ENCODE measurements around the gene ZNF628. TPM values are rescaled to one million over a fixed set of nuclear protein-coding genes. Genes with fewer than 3 reads are reported as not detected.

ZNF628 gene
- total RNA-seq, 1 donor from 2014 or later = 10.1 TPM

DNA sequence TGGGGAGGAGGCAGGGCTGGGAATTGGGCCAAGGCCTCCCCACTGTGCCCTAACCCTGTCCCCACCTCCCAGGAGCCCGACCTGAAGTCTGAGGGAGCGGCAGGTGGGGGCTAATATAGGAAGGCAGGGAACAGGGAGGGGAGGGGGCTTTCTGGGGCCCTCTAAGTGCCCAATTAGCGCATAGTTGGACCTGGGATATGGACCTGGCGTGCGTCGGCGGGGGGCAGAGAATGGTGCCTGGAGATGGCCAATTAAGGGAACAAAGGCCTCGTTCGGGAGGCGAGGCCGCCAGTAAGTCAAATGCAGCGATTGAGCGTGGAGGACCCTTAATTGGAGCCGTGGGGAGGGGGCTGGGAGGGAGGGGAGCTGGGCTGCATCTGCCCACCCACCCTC is 11.8 kb upstream of the ZNF628 start, which contains the start of gene C19orf85:
C19orf85 (minus strand) TSS at position 90 of the 393 bp plus-strand sequence. CDS start 197 bp downstream, outside the sequence.
- DNase-seq (ENCODE audit: extremely low read depth, low read depth, low spot score) = no peak

DNA sequence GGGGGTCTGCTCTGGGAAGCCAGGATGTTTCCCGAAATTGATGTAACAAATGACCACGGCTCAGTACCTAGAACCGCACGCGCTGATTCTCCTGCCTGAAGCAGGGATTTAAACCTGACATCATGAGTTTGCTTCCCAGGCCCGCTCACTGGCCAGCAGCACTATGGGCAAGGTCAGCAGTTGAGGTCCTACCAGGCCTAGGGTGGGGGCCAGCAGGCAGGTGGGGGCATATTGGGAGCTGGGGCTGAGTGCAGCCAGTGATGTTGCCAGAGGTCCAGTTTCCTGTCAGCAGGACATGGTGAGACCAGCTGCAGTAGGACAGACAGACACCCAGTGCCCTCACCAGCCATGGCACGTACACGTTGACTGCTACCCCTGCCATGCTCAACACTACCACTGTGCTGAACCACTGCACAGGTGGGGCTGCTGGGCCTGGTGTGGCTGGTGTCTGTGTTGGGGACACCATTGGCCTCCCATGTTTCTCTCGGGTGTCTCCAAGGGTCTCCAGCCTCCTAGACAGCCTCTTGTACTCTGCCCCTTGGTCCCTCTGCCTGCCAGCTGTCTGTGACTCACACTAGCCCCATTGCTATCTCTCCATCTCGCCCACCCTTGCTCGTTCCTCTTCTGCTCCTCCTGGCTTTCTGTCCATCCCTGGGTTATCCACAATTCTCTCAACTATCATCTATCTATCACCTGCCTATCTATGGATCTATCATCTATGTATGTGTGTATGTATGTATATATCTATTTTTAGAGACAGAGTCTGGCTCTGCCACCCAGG is 10.8 kb upstream of the ZNF628 start:
- DNase-seq (ENCODE audit: extremely low read depth, low read depth, low spot score) = no peak

DNA sequence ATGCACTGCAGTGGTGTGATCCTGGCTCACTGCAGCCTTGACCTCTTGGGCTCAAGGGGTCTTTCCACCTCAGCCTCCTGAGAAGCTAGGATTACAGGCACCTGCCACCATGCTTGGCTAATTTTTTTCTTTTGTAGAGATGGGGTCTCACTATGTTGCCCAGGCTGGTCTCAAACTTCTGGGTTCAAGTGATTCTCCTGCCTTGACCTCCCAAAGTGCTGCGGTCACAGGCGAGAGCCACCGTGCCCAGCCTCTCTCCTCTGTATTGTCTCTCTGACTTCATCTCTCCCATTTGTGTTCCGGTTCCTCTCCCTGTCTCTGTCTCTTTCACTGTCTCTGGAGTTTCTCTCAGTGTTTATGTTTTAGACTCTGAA is 10.2 kb upstream of the ZNF628 start:
- DNase-seq (ENCODE audit: extremely low read depth, low read depth, low spot score) = no peak

DNA sequence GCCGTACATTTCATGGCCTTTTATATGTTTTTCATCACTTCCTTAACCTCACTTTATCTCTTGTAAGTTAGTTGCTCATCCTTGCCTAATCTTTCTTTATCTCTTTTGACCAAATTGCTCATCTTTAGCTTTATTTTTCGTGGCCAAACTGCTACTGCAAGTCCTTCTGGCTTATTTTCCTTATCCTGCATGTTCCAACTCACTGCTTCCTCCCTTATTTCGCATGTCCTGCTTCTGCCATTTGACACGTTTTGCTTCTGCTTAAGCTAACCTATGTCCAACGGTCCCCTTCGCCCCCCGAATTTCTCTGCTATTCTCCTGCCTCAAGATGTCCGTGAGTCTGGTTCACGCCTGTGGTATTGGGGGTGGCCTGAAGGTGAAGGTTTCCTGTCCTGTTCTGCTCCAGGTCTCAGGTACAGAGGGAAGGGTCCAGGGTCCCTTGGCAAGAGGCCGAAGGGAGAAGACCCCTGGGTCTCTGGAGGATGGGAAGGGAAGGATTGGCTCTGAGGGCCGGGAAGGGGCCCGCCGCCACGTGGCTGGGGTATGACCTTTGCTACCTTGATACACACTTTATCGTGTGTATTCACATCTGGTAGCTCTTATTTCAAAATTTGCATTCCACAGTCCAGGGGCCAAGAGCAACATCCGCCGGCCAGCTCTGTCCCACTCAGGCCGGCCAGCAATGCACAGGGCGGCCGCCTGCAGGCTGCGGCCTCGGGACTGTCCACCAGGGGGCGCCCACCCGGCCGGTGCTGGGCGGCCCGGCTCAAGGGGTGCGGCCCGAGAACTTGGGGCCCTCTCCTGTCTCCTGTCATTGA is 9.0 kb upstream of the ZNF628 start:
- no peak for DNase-seq (ENCODE audit: extremely low read depth, low read depth, low spot score)

DNA sequence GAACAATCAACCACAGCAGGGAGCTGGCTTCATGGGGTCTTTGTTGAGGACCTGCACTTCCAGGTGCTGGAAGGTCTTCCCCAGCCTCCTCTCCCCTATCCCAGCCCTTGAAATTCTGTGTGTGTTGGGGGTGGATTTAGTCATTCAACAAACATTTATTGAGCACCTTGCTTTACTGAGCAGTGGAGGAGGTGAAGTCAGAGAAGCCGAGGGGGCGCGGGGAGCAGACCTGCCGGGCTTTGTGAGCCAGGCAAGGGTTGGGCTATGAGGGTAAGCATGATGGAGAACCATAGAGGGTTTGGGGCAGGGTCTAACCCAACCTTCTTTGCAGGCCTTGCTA is 8.4 kb upstream of the ZNF628 start:
- DNase-seq (ENCODE audit: extremely low read depth, low read depth, low spot score) = no peak

DNA sequence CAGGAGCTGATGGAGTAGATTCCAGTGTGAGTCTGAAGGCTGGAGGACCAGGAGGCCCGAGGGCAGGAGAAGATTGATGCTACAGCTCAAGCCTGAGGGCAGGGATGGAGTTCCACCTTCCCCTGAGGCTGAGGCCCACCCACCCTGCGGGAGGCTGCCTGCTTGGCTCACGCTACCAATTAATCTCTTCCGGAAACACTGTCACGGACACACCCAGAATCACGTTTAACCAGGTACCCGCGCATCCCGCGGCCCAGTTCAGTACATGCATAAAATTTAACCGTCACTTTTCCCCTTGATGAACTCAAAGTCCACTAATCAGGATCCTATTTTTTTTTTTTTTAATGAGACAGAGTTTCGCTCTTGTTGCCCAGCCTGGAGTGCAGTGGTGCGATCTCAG is 5.2 kb upstream of the ZNF628 start:
- DNase-seq (ENCODE audit: extremely low read depth, low read depth, low spot score) = no peak

DNA sequence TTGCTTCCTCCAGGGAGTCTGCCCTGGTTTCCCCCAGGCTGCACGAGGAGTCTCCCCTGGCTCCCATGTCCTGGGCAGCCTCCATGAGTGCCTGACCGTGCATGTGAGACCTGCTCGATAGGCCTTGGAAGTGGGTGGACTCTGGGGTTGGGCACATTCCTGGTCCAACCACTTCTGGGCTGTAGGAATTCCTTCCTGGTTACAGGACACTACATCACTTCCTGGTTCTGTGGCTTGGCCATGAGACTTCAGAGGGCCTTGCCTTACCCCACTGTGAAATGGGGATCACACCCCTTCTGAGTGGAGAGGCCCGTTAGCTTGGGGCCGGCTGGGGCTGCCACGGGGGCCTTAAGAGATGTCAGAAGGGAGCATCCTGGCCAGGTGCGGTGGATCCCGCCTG is 4.0 kb upstream of the ZNF628 start:
- DNase-seq (ENCODE audit: extremely low read depth, low read depth, low spot score) = no peak

DNA sequence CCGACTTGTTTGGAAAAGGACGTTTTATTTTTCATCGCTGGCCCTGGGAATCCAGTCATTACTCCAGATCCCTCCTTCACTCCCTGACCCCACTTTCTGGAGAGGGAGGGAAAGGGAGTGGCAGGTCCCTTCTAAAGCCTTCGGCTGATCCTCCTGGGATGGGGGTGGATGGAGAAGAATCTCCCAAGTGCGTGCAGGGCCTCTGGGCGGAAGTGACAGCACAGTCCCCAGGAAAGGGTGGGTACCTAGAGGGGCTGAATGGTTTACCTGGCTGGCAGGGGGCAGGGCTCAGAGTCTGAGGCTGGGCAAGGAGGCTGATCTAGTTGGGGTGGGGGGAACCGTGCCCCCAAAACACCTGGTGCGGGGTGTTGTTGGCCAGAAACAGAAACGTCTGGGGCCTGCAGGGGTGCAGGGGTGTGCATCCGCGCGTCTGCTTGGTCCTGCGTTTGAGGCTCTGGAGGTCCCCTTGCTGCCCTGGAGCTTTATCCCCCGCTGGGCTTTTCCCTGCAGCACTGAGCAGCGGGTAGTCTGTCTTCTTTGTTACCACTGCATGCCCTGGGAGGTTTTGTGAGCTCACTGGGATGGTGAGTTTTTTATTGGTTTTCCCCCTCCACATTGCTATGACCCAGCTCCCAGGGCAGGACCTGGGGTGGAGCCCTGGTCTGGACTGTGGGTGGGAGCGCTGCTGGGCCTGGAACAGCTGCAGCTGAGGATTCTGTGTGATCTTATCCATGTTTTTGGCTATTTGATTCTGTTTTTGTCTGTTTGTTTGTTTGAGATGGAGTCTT is 3.0 kb upstream of the ZNF628 start:
- no peak for DNase-seq (ENCODE audit: extremely low read depth, low read depth, low spot score)

DNA sequence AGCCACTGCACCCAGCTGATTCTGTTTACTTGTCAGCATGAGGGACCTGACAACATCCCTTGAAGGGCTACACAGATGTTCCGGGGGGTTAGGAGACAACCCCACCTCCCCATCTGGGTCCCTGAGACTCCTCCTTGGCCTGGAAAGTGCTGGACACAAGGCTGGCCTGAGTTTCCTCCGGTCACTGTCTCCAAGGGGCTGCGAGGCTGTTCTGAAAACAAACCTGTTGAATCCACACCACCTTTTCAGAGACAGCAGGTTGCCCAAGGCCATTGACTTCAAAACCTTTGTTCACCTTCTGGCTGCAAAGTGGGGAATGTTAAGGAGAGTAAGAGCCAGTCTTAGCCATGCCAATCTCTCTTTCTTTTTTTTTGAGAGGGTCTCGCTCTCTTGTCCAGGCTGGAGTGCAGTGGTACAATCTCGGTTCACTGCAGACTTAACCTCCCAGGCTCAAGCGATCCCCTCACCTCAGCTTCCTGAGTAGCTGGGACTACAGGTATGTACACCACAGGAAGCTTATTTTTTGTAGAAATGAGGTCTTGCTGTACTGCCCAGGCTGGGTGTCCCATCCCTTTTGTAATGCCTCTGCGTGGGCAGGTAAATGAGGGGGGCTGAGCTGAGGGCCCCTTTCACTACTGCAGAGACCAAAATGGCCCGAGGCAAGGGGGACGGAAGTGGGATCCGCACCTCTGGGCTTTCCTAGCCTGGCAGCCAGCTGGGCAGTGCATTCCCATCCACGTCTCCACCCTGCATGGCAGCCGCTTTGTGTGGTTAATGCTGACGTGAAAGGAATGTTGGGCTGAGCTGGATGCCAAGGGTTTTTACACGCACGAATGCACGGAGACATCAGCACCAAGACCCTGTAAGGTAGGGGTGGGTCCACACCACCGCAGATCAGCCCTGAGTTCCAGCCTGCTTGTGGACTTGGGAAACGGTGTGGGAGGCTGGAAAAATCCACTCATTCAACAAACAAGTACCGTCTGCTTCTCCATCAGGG is 1.9 kb upstream of the ZNF628 start:
- no peak for DNase-seq (ENCODE audit: extremely low read depth, low read depth, low spot score)

DNA sequence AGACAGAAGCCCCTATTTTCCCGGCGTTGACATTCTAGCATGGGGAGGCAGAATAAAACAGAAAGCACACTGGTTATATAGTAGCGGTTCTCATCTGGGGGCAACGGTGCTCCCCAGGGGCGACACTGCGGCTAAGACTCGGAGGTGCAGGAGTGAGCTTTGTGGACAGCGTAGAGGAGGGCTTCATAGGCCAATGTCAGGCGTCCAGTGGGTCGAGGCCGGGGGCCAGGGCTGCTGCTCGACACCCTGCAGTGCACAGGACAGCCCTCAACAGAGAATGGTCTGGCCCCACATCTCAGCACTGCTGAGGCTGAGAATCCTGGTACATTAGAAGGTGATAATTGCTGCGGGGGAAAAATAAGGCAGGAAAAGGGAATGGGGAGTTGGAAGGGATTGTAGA is 1.5 kb downstream of the ZNF628 start:
- no peak for DNase-seq (ENCODE audit: extremely low read depth, low read depth, low spot score)

DNA sequence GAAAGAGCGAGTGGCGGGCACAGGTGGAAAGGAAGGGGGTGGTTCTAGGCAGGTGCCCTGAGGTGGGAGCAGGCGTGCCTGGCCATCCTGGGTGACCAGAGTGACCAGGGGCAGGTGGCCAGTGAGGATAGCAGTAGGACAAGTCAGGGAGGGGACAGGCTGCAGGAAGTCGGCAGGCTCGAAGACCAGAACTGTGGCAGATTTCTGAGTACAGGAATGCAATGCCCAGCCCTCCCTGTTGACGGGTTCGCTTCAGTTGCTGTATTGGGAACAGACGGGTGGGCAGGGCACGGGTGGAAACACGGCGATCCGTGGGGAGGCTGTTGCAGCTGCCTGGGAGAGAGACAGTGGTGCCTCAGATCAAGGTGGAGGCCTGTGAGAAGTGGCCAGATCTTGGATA is 1.9 kb downstream of the ZNF628 start:
- DNase-seq (ENCODE audit: extremely low read depth, low read depth, low spot score) = no peak

DNA sequence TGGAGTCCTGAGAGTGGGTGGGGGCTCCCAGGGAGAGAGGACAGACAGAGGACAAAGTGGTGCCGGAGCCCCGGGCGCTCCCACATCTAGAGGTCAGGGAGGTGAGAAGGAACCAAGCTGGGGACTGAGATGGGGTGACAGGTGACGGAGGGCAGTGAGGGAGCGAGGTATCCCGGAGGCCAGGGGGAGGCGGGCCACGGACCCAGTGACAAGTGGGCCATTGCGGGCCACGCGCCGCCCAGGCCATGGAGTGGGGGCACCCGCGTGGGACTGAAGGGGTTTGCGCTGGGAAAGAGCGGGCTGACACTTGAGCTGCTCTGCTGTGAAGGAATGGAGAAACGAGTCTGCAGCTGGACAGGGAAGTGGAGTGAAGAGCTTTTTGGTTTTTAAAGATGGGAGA is 2.6 kb downstream of the ZNF628 start:
- no peak for DNase-seq (ENCODE audit: extremely low read depth, low read depth, low spot score)

DNA sequence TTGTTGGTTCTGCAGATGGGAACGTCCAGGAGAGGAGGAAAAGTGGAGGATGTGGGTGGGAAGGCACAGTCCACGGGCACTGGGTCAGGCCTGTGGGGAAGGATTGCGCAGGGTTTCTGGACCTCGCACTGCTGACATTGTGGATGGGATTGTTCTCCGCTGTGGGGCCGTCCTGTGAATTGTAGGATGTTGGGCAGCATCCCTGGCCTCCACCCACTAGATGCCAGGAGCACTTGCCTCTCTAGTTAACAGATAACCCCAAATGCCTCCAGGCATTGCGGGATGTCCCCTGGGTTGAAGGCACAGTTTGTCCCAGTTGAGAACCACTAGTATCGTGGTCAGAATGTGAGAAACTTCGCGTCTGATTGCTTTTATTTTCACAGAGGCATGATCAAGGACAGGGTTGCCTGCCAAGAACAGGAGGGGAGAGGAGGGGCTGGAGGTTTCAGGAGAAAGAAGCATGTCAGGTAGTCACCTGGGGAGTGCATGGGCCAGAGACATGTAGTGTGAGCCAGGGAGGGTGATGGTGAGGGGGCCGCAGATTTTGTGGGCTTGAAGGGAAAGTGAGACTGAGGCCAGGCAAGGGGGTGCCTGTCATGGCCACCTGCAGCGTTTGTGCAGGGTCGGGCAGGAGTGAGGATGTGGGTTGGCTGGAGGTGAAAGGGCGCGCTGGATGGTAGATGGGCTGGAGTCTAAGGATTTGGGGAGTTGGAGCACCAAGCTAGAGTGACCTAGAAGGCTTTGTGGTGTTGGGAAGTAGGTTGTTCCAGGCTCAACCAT is 3.2 kb downstream of the ZNF628 start:
- DNase-seq (ENCODE audit: extremely low read depth, low read depth, low spot score) = no peak

DNA sequence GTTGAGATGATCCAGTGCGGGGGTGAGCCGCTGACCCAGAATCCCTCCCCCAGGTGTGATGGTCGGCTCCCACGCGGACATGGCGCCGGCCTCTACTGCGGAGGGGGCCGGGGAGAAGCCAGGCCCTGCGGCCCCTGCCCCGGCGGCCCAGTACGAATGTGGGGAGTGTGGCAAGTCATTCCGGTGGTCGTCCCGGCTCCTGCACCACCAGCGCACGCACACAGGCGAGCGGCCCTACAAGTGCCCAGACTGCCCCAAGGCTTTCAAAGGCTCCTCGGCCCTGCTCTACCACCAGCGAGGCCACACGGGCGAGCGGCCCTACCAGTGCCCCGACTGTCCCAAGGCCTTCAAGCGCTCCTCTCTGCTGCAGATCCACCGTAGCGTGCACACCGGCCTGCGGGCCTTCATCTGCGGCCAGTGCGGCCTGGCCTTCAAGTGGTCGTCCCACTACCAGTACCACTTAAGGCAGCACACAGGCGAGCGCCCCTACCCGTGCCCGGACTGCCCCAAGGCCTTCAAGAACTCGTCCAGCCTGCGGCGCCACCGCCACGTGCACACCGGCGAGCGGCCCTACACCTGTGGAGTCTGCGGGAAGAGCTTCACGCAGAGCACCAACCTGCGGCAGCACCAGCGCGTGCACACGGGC is 4.9 kb downstream of the ZNF628 start:
- no peak for DNase-seq (ENCODE audit: extremely low read depth, low read depth, low spot score)

DNA sequence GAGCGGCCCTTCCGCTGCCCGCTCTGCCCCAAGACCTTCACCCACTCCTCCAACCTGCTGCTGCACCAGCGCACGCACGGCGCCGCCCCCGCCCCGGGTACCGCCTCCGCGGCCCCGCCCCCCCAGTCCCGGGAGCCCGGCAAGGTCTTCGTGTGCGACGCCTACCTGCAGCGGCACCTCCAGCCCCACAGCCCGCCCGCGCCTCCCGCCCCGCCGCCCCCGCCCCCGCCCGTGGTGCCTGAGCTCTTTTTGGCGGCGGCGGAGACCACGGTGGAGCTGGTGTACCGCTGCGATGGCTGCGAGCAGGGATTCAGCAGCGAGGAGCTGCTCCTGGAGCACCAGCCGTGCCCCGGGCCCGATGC is 5.4 kb downstream of the ZNF628 start:
- no peak for DNase-seq (ENCODE audit: extremely low read depth, low read depth, low spot score)

DNA sequence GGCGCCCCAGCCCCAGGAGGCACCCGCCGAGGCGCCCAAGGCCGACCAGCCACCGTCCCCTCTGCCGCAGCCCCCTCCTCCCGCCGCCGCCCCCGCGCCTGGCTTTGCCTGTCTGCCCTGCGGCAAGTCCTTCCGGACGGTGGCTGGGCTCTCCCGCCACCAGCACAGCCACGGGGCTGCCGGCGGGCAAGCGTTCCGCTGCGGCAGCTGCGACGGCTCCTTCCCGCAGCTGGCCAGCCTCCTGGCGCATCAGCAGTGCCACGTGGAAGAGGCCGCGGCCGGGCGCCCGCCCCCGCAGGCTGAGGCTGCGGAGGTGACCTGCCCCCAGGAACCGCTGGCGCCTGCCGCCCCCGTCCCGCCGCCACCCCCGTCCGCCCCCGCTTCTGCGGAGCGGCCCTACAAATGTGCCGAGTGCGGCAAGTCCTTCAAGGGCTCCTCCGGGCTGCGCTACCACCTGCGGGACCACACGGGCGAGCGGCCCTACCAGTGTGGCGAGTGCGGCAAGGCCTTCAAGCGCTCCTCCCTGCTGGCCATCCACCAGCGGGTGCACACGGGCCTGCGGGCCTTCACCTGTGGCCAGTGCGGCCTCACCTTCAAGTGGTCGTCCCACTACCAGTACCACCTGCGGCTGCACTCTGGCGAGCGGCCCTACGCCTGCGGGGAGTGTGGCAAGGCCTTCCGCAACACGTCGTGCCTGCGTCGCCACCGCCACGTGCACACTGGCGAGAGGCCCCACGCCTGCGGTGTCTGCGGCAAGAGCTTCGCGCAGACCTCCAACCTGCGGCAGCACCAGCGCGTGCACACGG is 5.9 kb downstream of the ZNF628 start:
- no peak for DNase-seq (ENCODE audit: extremely low read depth, low read depth, low spot score)

DNA sequence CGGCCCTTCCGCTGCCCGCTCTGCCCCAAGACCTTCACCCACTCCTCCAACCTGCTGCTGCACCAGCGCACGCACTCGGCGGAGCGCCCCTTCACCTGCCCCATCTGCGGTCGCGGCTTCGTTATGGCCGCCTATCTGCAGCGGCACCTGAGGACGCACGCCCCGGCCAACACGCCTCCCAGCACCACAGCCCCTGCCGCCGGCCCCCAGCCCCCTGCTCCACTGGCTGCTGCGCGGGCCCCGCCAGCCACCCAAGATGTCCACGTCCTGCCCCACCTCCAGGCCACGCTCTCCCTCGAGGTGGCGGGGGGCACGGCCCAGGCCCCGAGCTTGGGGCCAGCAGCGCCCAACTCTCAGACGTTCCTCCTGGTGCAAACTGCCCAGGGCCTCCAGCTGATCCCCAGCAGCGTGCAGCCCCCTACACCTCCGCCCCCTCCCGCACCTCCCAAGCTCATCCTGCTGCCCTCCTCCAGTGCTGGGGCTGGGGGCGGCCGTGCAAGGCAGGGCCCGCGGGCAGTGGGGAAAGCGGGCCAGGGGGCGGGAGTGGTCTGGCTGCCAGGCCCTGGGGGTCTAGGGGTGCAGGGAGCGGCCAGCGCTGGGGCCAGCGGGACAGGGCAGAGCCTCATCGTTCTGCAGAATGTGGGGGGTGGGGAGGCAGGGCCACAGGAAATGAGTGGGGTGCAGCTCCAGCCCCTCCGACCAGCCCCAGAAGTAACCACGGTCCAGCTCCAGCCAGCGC is 6.7 kb downstream of the ZNF628 start:
- DNase-seq (ENCODE audit: extremely low read depth, low read depth, low spot score) = no peak

All from glomerular endothelial cell (primary cell).